Limb (tissue), 2 donors: ENCODE measurements around the gene USP2.

Source experiments
- DNase-seq, 2 donors: peaks; one replicate each; pipeline ENCODE4 v3.0.0-alpha.2; 2016; ENCODE audit errors: extremely low spot score in 2 of 2

USP2 gene

DNA sequence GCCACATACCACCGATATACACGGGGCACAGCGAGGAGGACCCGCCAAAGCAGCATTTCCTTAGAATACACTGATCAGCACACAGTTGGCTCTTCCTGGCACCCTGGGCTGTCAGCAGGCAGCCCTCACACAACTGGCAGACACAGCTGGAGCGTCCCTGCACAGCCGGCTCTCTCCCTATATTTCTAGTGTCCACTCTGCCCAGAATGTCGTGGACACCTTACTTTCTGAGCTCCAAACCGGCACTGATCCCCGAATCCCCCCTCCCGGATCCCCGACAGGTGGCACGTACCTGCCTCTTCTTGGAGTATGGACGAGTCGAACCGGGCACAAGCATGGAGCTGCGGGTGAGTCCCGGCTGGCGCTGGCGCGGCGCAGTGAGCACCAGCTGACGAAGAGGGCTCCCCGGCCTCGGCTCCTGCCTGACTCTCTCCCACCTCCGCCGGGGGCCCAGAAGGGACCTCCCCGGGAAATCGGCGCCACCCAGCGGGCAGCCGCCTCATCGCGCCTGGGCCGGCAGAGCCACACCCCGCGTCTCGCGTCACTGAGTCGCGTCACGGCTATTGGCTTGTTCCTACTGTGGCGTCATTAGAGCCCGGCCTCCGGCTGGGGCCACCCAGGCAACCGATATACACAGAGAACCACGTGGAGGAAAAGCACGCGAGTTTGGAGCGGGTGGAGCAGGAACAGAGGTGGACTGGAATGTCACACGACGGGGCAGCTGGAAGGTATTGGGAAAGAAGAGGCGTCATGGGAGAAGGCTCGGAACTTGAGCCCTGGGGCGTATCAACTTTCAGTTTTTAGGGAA is at the start of gene USP2:
TSS of gene USP2 (minus strand) at position 510 of the 808 bp plus-strand sequence. CDS start 8,210 bp downstream, outside the sequence.
- DNase-seq: peak; percentile 98 to 99

- no peak for DNase-seq
Measured at GRCh38 chr11:119427279-119427678, 45.8 kb upstream of the USP2 start.

DNA sequence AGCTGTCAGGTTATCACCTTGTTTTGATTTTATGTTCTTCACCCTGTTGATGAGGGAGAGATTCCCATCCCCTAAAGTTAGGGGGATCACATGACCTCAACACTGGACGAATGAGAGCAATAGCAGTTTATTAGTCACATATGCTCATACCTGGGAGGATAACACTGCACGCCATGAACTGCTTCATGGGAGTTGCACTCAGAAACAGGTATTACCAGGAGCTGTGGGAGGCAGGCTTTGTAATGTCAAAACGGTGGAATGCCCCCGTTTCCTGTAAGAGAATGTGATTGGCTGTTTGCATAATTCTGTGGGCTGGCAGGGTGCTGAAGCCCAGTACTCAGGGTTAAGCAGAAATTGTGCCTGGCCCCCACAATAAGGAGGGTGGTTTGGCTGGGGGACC is 44.7 kb upstream of the USP2 start:
- DNase-seq: no peak

DNA sequence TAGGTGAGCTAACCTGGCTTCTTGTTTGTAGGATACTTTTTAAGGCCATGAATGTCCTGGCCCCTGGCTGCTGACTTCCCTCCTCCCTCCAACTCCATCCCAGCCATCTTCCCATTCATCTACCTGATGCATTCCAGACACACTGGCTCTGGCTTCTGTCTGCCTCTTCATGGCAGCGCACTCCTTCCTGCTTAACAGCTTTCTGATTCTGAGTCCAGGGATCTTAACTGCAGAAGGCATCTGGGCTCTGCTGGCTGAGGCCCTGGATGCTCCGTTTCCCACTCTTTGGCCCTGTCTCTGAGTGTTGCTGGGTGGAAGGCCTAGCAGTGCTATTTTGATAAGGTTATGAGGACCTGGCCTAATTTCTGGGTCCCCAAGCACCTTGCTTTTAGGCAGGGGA is 43.3 kb upstream of the USP2 start:
- DNase-seq: no peak

GRCh38 chr11:119424276-119424675 is 42.8 kb upstream of the USP2 start:
- no peak for DNase-seq

- no peak for DNase-seq
Measured at GRCh38 chr11:119423509-119424254, 42.2 kb upstream of the USP2 start.

DNA sequence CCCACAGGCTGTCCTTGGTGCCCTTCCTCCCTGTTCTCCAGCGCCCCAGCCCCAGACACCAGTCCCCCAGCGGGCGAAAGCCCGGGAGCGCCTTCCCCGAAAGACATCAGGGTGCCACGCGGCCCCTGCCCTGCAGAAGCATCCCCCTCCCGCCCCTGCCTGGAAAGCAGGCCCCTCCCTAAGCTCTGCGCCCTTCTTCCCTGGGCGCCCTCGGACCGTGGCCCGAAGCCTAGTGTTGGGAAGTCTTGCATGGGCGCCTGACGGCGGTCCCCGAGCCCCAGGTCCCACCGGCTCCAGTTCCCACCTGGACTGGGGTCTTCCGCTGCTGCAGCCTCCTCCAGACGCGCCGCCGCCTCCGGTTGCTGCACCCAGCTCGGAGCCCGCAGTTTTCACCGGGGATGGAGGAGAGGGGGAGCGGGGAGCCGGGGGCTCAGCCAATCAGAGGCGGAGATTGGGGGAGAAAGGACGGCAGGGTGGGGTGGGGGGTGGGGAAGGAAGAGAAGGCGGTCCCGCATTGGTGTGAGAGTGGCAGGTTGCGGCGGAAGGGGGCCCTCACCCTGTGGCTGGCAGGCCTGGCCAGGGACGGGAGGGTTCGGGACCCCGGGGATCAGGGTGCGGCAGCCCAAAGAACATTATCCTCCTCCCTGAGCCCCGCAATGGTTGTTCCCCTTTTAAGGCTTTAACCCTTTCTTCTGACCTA is 41.5 kb upstream of the USP2 start, which contains the start of gene THY1:
TSS of gene THY1 (minus strand) at position 364 of the 700 bp plus-strand sequence. CDS start 2,267 bp downstream, outside the sequence.
- peak; percentile 34 to 87 for DNase-seq

DNA sequence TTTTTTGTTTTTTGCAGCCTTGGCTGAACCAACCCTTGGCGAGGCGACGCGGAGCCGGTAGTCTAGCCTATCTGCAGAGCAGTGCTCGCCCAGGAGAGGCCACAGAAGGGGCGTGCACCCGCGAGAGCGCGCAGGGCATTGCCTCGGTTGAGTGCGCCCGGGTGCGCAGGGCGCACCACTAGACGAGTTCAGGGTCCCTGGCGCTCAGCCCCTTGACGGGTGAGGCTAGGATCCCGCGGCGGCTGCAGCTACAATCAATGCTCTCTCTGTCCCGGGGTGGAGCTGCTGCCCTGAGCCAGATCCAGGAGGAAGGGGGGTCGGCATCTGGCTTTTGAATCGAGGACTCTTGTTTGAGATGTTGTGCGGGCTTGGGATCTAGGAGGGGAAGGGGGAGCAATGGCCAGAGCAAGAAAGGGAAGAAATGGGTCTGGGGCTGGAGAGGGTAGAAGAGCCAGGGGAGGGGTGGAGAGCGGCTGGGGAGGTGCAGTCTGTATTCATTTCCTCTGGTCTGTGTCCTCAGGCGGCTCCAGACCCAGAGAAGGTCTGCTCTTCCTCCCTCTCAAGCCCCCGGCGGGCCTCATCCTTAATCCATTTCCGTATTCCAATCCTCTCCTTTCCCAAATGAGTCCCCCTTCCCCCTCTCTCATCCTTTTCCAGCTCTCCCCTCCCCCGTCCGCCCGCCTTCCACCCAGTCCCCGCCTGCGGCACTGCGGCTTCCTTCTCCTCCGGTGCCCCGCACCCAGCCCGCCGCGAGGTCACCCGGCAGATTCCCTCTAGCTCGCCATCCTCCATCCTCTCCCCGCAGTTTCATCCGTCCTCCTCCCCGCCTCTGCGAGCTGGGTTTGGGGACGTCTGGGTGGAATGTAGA is 40.7 kb upstream of the USP2 start:
- DNase-seq: peak; percentile 27 to 75

DNA sequence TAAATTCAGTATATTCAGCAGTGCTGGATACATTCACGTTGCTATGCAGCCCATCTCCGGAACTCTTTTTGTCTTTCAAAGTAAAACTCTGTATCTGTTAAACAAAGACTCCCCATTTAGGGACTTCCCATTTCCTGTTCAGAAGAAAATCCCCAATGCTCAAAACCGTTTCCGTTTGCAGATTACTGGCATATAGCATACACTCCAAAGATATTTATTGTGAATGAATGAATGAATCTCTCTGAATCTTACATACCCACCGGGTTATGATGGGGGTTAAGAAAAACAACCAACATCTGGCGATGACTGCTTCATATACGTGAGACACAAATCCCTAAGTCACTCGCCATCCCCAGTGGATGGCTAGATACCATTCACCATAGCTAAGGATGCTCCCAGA is 39.9 kb upstream of the USP2 start:
- no peak for DNase-seq

DNA sequence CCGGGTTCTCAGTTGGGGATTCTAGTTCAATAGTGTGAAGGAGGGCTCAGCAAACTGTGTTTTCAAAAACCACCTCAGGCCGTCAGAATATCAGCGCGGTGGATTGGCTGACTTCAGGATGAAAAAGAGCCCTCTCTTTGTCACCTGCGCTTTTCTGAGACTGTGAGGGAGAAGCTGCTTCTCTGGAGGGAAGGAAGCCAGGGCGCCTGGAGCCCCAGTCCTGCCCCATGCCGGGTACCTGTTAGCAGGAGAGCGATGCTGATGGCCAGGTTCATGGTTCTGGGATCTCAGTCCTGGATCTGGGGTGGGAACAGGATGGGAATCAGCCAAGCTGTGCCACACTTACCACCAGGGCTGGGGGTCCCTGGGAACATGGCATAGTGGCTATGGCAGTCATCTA is 39.1 kb upstream of the USP2 start:
- no peak for DNase-seq

DNA sequence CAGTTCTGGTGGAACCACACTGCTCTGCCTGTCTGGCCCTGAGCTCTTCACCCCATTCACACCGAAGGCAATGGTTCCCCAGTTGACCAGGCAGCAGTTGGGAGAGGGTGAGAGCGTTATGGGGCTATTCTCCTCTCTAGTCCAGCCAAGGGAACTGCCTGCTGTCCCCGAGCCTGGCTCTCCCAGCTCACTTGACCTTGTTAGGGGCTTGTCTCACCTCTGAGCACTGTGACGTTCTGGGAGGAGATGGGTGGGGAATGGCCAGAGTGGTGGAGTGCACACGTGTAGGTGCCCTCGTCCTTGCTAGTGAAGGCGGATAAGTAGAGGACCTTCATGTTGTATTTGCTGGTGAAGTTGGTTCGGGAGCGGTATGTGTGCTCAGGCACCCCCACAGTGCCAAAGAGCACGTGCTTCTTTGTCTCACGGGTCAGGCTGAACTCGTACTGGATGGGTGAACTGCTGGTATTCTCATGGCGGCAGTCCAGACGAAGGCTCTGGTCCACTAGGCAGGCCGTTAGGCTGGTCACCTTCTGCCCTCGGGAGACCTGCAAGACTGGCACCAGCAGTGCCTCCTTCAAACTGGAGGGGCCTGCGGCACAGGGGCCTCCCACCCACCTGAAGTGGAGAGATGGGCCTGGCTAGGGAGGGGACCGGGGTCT is 38.5 kb upstream of the USP2 start:
- DNase-seq: no peak

DNA sequence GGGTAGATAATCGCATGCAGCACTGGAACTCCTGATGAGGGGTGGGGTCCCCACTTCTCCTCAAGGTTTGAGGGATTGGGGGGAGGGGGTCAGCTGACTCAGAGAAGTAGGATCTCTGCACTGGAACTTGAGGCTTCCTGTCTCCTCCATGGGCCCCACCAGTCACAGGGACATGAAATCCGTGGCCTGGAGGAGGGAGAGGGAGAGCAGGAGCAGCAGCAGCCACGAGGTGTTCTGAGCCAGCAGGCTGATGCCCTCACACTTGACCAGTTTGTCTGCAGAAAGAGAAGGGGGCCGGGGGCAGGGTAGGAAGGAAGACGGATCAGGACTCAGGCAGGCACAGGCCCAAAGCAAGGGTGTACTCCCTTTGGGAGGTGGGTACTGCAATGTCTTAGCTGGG is 37.8 kb upstream of the USP2 start:
- DNase-seq: no peak

DNA sequence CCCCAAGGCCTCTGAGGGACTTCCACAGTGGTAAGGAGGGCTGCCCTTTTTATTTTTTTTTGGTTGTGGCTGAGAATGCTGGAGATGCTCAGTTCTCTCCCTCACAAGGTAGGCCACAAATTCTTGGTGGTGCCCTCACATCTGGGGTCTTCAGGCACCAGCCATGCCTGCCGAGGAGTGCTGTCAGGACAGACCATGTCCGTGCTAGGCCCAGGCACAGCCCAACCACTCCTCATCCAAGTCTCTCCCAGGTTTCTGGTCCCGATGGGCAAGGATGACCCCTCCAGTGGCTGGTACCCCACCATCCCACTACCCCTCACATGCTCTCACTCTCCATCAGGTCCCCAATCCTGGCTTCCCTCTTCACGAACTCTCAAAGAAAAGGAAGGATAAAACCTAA is 37.3 kb upstream of the USP2 start:
- no peak for DNase-seq

DNA sequence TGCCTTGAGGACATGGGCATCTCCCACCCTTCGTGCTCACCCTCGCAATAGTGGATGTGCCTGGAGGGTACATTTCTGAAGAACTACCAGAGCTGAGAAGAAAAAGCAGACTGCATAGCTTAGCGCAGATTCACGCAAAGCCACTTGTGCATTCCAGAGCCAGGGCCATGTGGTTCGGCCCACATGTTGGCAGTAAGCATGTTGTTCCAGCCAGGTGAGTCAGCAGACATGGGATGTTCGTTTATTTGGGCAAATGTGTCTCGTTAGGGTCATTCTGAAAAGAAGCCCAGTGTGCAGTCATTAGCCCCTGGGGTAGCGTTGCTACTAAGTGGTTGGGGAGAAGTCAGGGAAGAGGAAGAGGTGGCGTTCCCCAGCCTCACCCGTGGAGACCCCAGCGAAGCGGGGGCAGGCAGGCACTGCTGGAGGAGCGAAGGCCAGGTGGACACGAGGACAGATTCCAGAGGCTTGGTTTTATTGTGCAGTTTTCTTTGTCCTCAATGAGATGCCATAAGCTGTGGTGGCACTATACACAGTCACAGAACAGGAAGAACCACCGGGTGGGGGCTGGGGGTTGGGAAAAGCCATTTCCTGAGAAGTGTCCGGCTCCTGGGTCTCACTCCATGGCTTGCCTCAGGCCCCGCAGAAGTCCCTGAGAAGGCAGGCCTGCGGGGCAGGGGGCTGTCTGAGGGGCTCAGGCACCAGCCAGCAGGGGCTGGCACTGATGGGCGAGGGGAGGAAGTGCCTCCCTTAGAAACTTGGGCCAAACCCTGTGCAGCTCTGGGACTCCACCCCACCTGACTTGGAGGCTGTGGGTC is 36.4 kb upstream of the USP2 start:
- DNase-seq: no peak

GRCh38 chr11:119416606-119417580 is 35.4 kb upstream of the USP2 start:
- DNase-seq: no peak

DNA sequence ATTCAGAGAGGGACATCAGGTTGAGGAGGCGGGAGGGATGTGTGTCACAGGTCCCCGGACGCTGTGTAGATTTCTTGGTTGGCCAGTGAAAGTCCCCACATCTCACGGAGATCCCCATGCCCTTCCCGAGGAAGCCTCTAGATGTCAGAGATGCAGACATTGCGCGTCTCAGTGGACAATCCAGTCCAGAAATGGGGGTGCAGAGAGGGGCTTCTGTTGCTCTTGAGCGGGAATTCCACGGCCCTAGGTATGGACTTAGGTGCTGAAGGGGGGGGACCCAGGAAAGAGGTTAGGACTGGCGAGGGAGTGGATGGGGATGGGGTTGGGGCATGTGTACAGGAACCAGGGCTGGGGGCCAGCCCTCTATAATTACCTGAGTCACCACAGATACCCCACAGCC is 34.5 kb upstream of the USP2 start:
- no peak for DNase-seq

DNA sequence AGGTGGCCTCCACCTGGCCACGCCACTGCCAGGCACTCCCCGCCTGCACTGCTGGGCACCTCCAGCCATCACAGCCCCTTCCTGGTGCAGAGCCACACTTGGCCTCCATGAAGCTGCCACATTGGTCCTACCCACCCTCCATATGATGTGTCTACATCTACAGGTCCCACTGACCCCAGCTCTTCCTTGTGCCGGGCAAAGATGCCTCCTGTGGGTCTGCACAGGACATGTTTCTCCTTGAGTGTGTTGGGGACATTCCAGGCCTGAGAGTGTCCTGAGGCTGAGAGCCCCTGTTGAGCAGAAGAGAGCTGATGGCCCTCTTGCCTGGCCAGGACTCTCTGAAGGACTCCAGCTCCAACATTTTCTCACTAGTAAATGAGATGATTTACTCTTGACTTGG is 34.0 kb upstream of the USP2 start:
- DNase-seq: no peak

- no peak for DNase-seq
Measured at GRCh38 chr11:119414734-119415133, 33.2 kb upstream of the USP2 start.

GRCh38 chr11:119414321-119414720 is 32.8 kb upstream of the USP2 start:
- DNase-seq: no peak
